ENCODE data around the gene MYH6.
"Not testable (repeated sequence)": the region's sequence is repeated elsewhere in the genome, so short reads cannot be mapped to it uniquely, and the experiment has no call there.

Gene MYH6

DNA sequence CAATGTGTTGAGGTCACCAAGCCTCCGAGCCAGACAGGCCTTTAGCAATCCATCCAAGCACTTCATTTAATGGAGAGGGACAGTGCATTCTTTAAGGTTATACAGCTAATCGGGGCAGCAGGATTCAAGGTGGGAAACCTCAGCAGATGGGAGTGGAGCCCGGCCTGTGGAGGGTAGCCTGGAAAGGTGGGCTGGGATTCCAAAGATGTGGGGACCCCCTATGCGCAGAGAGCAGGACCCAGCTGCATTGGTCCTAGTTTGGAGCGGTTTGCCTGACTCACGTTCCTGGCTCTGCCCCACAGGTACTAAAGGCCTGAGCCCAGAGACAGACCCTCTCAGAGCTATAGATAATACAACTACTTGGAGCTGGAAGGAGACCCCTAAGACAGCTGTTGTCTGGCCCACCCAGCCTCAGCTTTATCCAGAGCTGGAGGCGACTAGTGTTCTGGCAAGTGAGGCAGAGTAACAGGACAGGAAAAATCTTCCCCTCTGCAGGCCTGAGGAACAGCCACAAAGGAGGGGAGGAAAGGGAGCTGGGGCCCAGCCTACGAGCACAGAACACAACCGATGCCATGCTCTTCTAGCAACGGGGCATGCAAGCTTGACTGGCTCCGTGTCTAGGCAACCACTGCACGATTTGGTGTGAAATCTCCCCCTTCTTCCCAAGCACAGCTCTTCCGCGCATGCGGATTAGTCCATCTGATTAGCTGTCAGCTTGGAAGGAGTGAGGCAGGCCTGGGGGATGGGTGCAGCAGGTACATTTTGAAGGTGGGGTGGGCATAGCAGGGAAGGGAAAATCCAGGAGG lies 28.5 kb upstream of the MYH6 start:
- DNase-seq: peak in 43 of 51 donors; percentile 8 to 91 (median 56)

DNA sequence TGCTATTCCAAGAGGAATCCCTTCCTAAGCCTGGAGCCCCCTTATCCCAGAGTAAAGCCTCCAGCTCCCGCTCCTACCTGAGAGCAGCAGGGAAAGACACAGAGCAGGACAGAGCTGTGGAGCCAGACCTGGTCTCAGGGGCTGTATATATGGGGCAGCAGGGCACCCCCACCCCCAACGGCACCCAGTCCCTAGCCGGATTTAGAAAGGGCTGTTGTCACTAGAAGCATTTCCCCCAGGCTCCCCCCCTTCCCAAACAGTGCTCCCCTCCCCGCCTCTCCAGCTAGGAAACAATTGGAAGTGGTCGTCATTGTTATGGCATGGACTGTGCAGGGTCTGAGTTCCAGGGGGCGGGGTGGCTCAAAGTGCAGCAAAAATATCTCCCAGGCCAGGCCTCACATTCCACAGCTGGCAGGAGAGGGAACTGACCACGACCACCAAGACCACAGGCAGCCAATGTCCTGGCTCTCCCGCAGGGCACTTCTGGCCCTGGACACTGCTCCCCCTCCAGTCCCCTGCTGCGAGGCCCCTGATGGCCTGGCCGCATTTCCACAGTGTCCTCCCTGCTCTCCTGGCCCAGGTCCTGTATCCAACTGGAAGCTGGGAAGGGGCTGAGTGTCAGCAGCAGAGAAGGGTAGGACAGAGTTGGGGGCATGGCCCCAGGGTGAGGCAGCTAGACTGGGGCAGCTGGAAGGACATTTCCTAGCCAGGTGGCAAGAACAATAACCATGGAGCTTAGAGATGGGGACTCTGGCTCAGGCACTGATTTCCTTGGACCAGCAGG lies 27.7 kb upstream of the MYH6 start, which contains the start of gene MYH7:
Gene MYH7, minus strand, starts transcription at position 118 of the 784 bp plus-strand sequence. CDS start 1,928 bp downstream, outside the sequence.
- DNase-seq: no peak

DNA sequence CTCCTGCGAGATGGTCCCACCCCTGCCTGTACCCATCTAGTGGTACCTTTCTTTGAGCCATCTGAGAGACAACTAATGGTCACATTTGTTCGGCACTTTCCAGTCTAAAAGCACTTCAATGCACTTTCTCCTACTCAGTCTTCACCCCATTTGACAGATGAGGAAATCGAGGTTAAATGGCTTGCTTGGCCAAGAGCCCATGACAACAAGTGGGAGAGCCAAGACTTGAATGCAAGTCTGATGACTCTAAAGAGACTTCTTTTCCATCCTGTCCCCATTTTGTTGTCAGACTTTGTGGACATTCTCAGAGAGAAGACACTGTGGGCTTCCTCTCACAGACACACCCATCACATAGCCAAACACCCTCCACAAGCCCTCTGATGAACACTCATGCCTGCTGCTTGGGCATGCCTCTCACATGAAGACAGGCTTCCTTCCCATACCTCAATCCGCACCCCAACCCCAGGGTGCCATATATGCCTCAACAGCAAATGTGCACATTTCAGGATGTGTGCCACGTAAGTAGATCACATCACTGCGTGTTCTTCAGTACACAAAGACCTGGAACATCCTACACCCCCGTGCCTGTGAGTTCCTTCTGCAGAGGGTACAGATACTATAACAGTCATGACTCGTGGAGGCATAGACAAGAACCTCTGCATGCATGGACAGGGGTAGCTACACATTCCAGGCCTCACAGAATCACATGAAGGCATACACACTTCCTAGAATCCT lies 26.6 kb upstream of the MYH6 start:
- peak in 2 of 51 donors; percentile 44 to 46 for DNase-seq

DNA sequence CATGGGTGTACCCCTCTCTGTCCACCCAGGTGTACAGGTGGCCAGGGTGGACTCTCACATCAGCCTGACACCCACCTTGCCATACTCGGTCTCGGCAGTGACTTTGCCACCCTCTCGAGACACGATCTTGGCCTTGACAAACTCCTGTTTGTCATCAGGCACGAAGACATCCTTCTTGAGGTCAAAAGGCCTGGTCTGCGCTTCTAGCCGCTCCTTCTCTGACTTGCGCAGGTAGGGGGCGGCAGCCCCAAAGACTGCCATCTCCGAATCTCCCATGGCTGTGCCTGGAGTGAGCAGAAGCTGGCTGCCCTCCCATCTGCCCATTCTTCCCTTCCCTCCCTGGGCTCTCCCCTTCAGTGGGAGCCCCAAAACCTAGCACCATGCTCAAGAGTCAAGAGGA lies 25.4 kb upstream of the MYH6 start:
- no peak for DNase-seq

DNA sequence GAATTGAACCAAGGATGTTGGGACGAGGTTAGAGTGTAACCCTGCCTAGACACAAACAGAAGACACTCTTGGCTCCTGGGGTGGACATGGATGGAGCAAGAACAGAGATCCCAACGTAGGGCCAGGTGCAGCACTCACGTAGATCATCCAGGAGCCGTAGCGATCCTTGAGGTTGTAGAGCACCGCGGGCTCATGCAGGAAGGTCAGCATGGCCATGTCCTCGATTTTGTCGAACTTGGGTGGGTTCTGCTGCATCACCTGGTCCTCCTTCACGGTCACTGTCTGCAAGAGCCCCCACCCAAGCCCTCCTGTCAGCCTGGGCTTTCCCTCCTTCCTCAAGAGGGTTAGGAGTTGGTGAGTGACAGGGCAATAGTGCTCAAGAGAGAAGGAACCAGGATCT lies 24.9 kb upstream of the MYH6 start:
- no peak for DNase-seq

DNA sequence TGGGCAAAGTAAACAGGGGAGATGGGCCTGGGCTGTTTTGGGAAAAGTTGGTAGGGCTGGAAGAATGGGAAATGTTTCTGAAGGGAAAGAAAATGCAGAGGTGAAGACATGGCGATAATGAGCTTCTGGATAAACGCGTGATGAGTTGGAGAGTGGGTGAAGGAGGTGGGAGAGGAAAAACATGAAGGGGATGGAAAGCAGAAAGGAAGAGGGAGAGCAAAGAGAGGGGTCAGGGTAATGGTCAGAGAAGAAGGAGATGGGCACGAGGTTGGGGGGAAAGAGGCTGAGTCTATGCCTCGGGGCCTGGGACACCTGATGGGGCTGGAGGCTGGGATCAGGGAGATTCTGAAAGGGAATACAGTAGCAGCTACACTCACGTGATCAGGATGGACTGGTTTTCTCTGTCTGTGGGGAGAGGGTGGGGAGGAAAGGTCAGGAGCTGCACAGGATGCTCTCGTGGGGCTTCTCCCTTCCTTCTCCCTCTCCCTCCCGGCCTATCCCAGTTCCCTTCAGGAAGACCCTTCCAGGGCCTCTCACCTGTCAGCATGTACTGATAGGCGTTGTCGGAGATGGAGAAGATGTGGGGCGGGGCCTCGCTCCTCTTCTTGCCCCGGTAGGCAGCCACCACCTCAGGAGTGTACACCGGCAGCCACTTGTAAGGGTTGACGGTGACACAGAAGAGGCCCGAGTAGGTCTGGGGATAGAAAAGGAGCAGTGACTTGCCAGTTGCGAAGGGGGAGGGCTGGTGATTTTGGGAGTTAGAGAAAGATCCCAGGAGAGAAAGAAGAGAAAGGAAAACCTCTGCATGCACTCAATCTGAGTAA lies 24.2 kb upstream of the MYH6 start:
- no peak for DNase-seq

DNA sequence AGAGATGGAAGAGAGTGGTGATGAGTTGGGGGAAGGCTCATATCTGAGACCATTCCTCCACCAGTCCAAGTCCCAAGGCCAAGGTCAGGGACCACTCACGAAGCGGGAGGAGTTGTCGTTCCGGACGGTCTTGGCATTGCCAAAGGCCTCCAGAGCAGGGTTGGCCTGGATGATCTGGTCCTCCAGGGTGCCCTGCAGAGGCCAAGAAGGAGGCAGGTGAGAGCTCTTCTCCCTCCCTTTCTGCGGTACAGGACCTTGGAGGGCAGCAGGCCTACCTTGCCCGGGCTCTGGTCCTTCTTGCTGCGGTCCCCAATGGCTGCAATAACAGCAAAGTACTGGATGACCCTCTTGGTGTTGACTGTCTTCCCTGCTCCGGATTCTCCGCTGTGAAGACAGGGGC lies 23.4 kb upstream of the MYH6 start:
- DNase-seq: no peak

DNA sequence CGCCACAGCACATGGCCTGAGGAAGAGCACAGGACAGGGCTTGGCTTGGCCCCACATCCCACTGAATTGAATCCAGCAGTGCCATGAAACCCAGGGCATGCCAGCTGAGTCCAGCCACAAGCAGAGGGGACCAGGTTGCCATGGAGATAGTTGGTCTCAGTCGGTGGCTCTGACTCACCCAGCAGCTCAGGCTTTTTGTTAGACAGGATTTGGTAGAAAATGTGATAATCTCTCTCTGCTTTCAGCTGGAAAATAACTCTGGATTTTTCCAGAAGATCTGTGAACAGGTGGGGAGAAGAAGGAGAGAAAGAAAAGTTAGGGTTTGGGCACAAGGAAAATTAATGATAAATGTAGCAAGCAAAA lies 22.6 kb upstream of the MYH6 start:
- DNase-seq: peak in 33 of 51 donors; percentile 11 to 76 (median 35)

DNA sequence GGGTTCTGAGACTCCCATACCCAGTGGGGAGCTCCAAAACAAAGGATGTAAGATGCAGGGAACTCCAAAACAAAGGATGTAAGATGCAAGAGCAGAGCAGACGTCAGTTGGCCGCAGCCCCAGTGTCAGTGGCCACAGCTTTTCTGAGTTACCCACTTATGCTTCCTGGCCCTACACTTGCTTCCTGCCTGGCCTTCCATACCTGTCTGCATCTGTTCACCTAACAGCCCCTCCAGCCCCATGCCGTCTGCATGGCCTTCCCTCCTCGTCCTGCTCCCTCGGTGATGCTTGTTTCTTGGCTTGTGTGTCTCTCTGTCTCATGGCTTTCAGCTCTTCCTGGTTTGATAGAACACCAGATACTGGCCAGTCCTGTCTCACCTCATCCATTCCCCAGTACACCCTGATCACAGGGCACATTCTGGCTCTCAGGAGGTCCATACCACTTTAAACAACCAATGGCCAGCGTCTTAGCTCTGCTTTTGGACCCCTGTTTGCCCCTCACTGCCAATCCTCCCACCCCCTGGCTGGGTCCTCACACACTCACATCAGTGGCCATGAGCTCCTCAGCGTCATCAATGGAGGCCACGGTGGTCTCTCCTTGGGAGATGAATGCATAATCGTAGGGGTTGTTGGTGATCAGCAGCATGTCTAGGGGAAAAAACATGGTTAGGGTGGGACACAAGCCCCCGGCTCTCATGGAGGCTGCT lies 22.1 kb upstream of the MYH6 start:
- DNase-seq: no peak

DNA sequence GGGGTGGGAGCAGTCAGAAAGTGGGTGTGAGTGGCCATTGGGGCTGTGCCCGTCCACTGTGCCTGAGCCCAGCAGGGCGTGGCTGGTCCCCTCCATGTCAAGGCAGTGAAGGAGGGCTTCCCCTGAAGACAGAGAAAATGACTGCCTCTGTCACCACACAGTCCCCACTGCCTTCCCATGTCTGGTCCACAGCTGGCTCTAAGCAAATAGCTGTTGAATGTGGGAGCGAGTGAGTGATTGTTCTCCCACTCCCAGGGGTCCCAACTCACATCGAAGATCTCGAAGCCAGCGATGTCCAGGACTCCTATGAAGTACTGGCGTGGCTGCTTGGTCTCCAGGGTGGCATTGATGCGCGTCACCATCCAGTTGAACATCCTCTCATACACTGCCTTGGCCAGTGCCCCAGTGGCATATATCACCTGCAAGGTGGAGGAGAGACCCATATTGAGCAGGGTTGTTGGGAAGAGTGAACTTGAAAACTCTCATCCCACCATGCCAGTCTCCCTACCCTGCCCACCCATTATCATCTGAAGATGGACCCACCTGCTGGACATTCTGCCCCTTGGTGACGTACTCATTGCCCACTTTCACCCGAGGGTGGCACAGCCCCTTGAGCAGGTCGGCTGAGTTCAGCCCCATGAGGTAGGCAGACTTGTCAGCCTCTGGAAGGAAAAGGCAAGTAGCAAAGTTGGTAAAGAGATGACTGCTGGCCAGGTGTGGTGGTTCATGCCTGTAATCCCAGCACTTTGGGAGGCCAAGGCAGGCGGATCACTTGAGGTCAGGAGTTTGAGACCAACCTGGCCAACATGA lies 20.8 kb upstream of the MYH6 start:
- no peak for DNase-seq

DNA sequence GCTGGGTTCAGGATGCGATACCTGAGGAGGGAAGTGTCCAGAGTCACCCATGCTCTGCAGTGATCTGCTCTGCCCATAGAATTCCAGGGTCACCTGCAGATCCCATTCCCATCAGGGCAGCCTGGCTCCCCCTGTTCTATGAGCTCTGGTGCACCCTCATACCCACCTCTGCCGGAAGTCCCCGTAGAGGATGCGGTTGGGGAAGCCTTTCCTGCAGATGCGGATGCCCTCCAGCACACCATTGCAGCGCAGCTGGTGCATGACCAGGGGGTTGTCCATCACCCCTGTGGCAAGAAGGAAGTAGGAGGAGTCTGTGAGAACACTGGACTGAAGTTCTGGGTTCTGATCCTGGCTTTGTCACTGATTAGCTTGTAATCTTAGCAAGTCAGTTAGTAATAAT lies 17.7 kb upstream of the MYH6 start:
- DNase-seq: not testable (repeated sequence)

DNA sequence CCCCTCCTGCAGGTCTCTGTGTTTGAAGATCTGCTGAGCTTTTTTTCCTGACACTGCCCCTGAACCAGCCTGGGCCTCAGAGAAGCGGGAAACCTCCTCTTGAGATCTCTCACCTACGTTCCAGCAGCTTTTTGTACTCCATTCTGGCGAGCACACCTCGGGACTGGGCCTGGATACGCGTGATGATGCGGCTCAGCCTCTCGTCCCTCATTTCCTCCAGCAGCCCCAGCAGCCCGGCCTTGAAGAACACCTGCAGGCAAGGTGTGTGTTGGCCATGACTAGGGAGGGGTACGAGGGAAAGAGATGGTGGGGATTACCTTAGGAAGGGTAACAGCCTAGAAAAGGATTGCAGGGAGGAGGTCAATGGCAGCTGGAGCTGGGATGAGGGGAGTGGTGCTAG lies 17.1 kb upstream of the MYH6 start:
- no peak for DNase-seq

DNA sequence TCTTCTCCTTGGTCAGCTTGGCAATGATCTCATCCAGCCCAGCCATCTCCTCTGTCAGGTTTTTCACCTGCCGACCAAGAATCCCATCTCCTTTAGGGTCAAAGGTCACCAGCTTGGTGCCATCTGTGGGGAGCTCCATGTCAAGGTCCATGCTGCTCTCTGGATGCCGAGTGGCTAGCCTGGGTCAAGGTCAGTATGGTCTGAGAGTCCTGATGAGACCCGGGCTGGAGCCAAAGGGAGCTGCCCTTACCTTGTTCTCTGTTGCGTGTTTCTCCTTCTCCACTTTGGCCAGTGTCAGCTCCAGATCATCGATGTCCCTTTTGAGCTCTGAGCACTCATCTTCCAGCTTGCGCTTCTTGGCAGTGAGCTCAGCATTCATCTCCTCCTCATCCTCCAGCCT lies 15.6 kb upstream of the MYH6 start:
- no peak for DNase-seq

DNA sequence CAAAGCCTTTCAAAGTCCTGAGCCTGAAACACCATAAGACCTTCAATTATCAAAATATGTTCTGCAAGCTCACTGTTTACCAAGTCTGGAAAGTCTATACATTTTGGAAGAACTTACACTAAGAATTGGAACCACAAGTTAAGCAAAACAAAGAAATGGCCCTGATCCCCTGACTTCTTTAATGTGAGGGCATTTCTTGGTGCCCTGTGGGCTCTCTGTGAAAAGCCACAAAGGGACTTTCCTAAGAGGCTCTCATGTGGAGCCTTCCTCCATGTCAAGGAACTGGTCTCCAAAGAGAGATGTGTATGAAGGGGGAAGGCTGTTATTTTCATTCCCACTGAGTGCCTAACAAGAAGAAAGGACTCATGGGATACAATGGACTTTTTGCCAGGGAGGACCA lies 13.5 kb upstream of the MYH6 start:
- no peak for DNase-seq

DNA sequence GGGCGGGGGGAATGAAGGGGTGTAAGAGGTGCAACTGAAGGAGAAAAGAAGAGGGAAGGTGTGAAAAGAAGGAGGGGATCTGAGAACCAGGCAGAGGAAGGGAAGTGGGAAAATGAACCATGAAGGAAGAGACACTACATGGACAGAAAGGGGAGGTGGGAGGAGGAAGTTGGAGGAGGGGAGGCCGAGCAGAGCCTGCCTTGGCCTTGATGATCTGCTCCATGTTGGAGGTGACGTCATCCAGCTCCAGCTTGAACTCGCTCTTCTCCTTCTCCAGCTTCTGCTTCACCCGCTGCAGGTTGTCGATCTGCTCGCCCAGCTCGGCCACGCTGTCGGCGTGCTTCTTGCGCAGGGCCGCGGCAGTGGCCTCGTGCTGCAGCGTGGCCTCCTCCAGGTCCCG lies 11.6 kb upstream of the MYH6 start:
- not testable (repeated sequence) for DNase-seq

DNA sequence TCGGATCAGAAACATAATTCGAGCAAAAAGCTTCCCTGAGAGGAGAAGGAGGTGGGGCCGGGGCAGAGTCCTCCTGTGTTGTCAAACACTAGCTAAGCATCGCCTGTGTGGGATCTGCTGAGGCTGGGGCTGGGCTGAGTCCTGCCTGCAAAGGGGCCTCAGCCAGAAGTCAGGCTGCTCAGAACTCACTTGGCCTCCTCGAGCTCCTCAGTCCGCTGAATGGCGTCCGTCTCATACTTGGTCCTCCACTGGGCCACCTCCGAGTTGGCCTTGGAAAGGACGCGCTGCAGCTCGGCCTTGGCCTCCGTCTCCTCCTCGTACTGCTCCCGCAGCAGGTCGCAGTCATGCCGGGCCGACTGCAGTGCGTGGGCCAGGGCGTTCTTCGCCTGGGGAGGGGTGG lies 9.9 kb upstream of the MYH6 start:
- no peak for DNase-seq

DNA sequence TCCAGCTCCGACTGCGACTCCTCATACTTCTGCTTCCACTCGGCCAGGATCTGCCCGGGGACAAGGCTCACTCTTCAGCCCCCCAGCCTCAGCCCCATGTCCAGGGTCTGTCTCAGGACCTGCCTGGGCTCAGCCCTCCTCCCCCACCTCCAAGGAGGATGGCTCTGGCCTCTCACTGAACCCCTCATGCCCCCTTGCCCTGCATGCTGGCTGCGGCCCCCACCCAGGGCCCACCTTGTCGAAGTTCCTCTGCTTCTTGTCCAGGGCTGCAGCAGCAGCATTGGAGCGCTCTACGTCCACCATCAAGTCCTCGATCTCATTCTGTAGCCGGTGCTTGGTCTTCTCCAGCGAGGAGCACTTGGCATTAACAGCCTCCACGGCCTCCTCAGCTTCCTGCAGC lies 9.2 kb upstream of the MYH6 start:
- not testable (repeated sequence) for DNase-seq

DNA sequence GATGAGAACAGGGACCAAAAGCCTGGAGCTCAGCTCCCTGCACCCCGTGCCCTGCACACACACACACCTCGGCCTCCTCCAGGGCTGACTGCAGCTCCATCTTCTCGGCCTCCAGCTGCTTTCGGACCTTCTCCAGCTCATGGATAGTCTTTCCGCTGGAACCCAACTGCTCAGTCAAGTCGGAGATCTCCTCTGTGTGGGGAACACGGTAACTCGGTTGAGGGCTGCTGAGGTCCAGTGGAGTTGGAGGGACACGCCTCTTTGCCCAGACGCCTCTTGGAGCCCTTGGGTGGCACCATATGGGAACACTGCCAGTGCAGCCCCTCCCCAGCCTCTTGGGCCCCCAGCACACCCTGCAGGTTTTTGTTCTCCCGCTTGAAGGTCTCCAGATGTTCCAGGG lies 8.7 kb upstream of the MYH6 start:
- DNase-seq: no peak

Data from hypothalamus (tissue), 51 donors.